HG03520 (cell line): ENCODE results near the gene ZNF862.
A peak's percentile ranks its signal among the peaks of the same experiment; 100 is the strongest.

Source experiments
- ATAC-seq: cut with Tn5 transposase; IDR thresholded peaks from one replicate; pipeline ENCODE4 v1.9.1; 2021; ENCODE audit warnings: mild to moderate bottlenecking, moderate library complexity; ENCODE audit not compliant: unreplicated experiment

ZNF862 gene

DNA sequence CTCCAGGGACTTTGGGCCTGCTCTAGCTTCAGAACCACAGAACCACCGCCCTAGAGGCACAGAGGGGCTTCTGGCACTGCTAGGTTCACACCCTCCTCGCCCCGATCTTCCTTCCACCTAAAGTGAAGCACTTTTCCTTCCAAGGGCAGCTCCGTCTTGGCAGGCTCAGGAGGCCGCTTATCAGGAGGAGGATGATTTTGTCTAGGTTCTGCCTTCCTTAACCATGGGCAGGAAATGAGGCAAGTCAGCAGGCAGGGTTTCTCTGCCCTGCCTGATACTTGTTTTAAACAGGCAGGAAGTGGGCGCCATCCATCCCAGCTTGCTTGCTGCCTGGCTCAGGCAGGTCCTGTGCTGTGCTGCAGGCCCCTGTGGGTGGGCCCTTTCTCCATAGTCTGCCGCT is 27.3 kb downstream of the ZNF862 start:
- ATAC-seq = no peak

DNA sequence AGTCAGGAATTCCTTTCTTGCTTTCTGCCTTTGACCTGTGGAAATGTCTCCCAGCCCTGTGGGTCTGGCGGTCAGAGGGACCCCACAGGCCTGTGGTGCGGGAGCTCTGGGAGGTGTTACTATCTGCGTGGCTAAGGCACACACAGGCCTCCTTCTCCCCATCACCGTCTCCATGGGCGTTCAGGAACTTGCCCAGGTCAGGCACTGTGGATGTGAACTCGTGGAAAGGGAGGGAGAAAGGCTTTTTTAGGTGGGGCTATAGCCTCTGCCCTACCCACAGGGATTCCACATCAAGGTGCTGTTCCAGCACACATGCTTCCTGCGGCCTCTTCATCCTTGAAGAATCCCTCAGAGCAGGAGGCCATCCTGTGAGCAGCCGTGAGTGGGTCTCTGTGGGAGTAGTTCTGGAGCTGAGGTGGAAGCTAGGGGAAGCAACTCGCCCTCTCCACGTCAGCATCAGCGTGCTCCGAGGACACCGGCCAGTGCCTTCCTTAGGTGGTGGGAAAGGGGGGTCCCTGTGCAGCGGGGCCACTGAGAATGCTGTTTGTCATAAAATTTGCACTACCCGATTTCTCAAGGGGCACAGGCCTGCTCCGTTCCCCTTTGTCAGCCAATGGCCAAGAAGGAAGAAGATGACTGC is 28.1 kb downstream of the ZNF862 start:
- ATAC-seq = no peak

DNA sequence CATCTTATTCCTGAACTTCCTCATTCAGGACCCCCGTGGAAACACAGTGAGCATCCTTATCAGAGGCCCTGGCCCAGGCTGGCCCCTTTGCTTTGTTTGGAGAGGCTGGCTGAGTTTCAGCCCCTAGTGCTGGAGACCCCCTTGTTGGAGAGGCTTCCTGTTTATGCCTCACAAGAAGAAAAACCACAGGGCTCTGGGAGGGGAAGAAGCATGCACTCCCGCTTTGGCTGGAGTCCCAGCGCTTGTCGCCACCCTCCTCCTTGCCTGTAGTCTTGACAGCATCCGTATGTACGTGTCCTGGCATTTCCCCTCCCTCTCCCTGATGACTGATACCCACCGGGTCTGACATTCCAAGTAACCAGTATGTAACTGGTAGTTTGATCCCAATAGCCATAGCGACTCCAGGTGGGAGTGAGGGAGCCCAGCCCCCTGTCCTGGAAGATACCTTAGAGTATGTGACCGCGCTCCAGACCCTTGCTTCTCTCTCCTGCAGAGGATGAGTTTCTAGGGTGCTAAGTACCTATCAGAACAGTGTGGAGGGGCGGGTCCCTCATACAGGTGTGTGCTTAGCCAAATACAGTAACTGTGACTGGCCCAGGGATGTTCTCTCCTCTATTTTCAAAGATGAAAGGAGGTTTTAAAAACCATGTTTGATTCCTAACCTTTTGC is 28.7 kb downstream of the ZNF862 start:
- no peak for ATAC-seq

DNA sequence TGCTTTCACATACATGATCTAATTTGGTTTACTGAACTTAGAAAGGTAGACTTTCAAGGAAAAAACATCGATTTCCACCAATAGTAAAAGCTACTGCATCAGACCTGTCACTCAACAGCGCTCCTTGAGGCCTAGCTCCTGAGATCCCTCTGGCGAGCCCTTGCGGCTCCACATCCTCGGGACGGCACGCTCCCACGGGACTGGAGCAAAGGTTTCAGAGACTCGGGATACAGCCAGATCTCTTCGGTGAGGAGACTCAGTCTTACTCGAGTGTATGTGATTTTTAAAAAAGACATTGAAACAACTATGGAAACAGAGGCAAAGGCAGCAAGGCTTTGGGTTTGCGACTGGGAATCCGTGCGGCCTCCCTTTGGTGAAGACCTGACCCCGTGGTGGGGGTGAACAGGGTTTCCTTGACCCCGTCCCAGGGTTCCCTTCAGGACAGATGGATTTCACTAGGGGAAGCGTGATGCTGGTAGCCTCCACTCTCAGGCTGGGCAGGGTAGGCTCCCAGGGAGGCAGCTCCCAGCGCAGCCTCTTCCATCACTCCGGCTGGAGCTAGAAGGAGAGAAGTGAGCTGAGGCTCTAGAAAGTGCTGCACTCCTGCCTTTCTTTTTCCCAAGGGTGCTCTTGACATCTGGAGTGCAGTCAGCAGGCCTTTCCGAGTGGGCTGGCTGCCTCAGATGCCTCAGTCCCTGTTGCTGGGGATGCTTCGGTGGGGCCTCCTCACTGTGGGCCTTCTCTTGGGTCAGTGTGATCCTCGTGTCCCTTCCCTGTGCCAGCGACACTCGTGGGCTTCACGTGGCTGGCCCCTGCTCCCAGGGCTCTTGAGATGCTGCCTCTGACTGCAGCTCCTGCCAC is 29.8 kb downstream of the ZNF862 start:
- no peak for ATAC-seq

DNA sequence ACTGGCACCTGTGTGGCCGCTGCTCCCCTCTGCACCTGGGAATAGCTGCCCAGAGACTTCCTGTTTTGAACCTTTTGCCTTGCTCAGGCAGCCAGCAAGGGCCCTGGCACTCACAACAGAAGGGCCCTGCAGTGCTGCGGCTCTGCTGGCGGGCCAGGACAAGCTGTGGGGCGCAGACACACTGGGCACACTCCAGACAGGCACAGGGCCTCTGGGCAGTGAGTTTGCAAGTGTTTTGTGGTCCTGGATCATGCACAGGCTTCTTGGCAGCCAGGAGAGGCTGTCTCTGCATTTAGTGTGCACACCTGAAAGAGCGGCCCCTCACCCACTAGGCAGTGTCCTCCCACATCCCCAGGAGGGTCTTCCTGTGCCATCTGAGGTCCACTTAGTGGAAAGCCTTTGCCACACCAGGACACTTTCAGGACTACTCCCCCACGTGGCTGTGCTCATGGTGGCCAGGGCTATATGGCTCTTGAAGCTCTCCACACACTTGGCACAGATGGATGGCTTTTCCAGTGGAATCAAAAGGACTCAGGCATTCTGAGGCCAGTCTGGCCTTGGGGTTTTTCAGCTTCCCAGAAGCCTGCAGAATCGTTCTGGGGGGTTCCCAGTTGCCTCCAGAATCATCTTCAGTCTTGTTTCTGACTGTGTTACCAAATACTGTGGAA is 30.6 kb downstream of the ZNF862 start:
- no peak for ATAC-seq

DNA sequence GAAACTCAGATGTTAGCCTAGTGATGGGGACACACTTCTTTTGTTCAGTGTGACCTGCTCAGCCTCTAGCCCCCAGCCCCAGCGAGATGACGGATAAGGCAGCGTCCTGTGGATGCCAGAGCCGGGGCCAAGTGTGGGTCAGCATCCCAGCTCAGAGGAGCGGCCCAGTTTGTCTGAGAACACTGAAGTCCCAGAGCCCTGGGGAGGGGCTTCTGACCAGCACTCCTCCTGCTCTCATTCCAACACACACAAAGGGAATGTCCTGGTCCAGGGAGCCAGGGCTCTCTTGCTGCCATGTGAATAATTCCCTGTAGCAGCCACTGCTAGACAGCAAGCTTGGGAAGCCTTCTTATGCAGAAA is 31.1 kb downstream of the ZNF862 start:
- ATAC-seq = no peak

DNA sequence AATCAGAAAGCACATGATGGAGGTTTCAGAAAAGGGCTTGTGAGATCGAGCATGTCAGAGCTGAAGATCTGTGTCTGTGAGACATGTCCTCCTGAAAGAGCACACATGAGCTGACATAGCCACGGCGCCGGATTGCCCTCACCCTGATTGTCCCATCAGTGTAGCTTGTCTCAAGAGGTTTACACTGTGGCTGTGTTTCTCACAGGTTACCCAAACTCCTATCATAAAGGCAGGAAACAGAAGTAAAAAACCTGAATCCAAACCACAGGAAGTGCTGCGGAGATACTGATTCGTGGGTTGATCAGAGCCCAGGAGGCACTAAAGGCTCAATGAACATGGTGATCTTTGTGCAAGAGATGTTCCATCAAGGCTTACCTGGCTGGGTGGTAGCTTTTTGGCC is 31.7 kb downstream of the ZNF862 start:
- no peak for ATAC-seq

DNA sequence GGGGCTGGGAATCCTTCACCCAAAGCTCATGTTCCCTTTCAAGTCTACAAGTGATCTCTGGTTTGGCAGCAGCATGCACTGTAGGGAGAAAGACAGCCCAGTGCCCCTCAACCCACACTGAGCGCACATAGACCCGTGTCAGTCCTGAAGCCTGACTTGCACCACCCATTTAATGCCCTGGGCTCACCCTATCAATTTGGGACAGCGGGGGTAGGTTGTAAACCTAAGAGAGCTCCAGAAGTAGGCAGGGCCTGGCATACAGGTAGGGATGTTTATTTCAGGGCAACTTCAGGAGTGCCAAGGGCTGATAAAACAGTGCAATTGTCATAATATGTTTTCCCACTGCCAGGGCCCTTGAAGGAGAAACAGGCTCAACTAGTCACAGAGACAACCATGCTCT is 32.1 kb downstream of the ZNF862 start:
- no peak for ATAC-seq

DNA sequence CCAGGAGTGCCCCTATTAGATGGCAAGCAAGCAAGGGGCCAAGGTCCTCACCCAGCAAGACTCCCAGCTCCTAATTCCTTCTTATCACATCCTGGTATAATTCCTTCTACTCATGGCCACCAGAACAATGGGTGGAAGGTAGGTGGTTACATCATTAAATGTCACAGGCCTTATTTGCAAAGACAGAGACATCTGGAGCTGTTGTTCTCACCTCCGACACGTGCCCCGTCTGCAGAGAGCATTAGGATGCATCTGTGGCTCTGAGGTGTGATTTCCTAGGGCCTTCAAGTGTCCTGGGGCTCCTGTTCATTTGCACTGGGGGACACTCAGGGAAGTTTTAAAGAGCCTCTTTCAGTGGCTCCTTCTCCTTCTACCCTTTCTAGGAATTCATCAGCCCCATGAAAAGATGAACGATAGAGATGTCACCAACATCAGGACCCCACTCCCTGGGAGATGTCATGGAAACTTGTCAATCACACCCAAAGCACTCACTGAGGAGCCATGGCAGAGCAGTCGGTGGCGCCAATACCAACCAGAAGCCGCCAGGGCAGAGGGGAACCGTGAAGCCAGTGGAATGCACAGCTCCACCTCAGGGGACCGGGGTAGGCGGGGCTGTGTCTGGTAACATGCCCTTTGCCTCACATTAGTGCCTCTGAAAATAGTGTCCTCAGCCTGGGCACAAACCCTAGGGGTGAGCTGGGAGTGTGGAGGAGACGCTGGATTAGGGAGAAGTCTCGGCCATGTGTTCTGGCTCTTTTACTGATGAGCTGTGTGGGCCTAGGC is 32.7 kb downstream of the ZNF862 start:
- ATAC-seq = no peak

DNA sequence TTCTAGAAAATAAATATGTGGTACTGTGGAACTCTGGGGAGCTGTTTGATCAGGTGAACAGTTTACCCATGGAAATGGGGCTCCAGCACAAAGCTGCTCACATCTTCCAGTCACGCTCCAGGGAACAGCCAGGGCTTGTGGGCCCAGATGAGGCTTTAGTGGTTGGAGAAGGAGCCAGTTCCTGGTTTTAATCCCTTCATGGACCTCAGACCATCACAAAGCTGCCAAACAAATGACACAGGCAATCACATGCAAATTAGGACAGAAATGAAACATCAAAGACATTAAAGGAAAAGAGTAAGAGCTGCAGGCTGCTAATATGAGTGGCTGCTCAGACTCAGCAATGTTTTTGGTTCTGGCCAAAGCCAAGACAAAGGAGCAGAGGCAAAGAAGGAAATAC is 33.4 kb downstream of the ZNF862 start:
- ATAC-seq = no peak

DNA sequence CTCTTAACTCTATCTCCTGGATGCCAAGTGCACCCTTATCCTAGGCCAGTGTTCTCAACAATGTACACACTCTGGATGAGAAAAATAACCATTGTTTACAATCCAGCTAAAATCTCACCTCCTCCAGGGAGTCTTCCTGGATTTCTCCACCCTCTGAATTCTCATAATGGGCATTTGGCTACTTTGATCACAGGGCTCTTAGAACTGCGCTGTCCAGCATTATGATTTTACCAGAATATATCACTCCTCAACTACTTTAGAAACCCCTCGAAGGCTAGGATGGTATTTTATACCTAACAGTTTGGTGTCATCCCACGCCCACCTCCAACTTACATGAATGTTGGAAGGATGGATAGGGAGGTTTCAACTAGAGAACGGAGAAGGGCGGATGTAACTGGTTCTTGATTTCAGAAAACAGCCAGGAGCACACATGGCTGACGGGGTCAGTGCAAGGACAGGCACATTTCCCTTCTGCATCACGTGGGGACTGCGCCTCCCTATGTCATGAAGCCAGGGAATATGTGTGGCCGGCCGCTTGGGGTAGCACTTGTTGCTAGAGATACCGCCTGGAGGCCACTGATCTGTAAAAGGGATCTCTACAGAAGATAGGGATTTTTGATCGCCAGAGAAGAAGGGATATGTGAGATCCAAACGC is 34.4 kb downstream of the ZNF862 start:
- no peak for ATAC-seq

DNA sequence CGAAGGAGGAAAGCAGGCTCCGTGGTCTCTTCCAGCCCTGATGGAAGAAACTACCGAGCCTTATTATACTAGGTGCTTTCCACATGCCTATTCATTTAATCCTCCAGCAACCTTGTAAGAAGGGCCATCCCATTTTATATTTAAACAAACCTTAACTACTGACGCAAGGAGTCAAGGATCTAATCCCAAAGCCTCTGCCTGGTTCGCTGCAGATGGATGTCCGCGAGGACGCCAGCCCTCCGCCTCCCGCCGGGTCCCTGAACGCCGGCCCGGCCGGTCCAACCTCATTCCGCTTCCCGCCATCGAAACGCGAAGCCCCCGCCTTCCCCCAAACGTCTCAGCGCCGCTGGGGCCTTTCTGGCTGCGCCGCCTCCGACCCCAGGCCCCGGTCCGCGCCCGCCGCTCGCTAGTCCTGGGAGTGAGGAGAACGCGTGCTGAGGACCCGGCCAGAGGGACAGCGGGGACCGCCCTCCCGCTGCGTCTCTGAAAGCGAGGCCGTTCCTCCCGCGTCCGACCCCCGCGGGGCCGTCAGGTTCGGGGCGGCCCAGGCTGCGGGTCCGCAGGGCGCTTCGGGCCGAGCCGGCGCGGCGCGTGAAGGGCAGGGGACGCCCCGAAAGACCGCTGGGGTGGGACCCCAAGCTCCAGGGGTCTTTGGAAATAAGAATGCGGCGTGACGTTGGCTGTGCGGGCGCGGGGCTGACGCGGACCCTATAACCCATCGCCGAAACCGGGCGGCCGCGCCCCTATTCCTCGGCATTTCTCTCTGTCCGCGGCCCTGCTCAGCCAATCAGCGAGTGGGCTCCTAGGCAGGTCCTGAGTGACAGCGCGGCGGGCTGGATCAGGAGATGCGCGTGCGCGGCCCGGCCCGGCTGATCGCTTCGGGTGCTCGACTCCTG is 35.1 kb downstream of the ZNF862 start, which contains the start of gene ATP6V0E2:
ATP6V0E2 (plus strand) TSS at position 896 of the 896 bp plus-strand sequence. CDS start 97 bp downstream, outside the sequence.
- peak; percentile 88 for ATAC-seq

DNA sequence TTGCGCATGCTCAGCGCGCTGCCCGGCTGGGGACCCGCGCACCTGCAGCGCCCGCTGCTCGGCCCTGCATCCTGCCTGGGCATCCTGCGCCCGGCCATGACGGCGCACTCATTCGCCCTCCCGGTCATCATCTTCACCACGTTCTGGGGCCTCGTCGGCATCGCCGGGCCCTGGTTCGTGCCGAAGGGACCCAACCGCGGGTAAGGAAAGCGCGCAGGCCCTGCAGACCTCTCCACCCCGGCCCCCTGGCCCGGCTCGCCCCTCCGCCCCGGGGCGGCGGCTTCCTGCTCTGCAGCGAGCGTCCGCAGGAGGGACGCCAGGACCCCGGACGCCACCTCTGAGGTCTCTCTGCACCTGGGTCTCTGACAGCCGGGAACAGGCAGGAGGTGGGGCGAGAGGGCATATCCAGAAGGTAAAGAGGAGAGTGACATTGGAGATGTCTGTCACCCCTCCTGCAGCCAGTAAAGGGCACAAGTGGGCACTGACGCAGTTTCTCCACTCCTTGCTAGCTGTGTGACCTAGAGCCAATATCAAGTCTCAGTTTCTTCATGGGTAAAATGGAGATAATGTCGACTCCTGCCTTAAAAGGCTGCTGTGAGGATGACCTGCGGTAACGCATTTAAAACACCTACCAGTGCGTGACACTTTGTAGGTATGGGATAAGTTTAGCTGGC is 35.9 kb downstream of the ZNF862 start:
- no peak for ATAC-seq

DNA sequence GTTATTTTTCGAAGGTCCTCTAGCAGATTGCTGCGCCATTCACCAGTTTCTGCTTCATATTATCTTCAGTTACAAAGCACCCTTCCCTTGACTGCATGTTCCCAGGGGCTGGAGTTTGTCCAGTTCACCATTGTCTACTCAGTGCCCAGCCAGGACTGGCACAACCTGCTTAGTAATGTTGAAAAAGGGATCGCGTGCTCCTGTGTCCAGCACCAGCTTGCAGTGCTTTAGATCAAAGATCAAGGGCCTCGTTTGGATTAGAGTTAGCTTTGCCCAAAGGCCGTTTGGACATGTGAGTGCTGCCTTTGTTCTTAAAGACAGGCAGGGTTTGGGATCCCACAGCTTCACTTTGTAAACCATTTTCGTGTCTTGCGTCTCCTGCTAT is 36.5 kb downstream of the ZNF862 start:
- no peak for ATAC-seq

DNA sequence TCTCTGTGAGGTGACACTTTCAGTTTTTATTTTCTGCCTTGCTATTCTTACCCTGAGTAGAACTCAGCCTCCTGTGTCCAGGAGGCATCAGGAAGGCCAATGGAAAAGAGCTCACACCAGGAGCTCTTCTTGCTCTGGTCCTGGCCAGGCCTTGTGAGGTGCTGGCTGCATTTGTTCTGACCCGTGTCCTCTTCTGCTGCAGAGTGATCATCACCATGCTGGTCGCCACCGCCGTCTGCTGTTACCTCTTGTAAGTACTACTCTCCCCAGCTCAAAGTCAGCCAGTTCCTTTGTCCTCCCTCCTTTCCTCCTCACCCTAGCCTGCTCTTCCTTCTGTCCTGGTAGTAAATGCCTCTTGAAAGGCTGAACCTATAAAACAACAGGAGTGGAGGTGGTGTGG is 37.2 kb downstream of the ZNF862 start:
- no peak for ATAC-seq

DNA sequence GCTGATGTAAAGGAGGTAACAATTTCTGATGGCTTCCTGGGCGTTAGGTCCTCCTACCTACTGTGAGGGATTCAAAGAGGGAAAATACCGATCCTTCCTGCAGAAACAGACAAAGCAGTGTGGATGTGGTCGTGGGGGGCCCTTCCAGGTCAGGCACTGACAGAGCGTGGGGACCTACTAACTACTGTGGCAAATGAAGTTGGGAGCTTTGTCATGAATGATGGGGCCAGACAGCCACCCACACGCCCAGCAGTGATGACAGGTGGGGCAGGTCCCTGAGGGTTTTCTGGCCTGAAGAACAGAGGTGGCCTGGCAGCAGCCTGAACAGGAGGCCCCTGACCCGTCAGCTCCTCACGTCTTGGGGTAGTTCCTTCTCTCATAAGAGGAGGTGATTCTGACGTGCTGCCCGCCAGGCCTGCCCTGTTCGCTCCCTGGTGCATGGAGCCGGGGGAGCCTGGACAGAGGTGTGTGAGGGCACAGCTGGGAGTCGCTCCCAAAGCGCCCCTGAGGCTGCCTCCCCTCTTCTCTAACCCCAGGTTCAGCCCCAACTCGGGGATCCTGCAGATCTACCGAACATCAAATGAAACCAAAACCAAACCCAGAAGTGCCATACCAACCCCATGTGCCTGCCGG is 39.8 kb downstream of the ZNF862 start:
- ATAC-seq = no peak

DNA sequence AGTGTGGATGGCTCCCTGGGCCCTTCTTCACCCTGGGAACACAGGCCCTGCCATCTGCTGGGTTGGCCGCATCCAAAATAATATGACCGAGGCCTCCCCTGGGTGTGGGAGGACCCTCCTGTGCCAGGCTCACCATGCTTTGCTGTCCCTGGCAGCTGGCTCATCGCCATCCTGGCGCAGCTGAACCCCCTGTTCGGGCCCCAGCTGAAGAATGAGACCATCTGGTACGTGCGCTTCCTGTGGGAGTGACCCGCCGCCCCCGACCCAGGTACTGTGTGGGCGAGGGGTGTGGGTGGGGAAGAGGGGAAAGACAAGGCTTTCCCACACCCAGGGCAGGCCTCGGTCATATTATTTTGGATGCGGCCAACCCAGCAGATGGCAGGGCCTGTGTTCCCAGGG is 40.3 kb downstream of the ZNF862 start:
- no peak for ATAC-seq

DNA sequence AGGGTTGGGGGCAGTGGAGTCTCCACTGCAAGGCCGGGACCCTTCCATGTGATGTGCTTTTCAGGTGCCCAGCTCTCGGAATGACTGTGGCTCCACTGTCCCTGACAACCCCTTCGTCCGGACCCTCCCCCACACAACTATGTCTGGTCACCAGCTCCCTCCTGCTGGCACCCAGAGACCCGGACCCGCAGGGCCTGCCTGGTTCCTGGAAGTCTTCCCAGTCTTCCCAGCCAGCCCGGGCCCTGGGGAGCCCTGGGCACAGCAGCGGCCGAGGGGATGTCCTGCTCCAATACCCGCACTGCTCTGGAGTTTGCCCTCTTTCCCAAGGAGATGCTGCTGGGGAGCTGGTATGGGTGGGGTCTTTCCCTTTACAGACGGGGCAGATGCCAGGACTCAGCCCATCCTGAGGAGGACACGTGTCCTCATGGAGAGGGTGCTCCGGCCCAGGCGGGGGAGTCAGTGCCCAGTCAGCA is 41.1 kb downstream of the ZNF862 start:
- ATAC-seq = no peak
